Activated CD8-positive, alpha-beta T cell treated with anti-CD3 and anti-CD28 coated beads for 36 hours (primary cell): ENCODE measurements around the gene TUBGCP3. TPM values are rescaled to one million over a fixed set of nuclear protein-coding genes. Genes with fewer than 3 reads are reported as not detected.

Experiments used
- ATAC-seq: fragments of 200-7000 bp; cut with Tn5 transposase; one replicate; pipeline ENCODE4 v1.10.0; 2021; ENCODE audit warnings: mild to moderate bottlenecking, moderate library complexity
- CTCF ChIA-PET: fragments of 350-600 bp; sonication (Branson Sonifier 250); formaldehyde crosslinking; loops from one replicate; lab custom pipeline; 2021; ENCODE audit warnings: antibody characterized with exemption; lab: Charles Lee
- POLR2A ChIA-PET: fragments of 350-600 bp; sonication (Branson Sonifier 250); formaldehyde crosslinking; loops from one replicate; lab custom pipeline; 2021; ENCODE audit warnings: antibody characterized with exemption; lab: Charles Lee
- DNase-seq: peaks from one replicate; pipeline ENCODE4 v3.0.0-alpha.2; 2020
- H3K27ac Mint-ChIP-seq: one replicate; pipeline ENCODE4 v1.8.0; 2021; ENCODE audit warnings: mild to moderate bottlenecking, mixed read lengths
- H3K27me3 Mint-ChIP-seq: one replicate; pipeline ENCODE4 v1.8.0; 2021; ENCODE audit warnings: mixed read lengths
- H3K36me3 Mint-ChIP-seq: one replicate; pipeline ENCODE4 v1.8.0; 2021; ENCODE audit warnings: low read depth, mixed read lengths
- H3K4me1 Mint-ChIP-seq: one replicate; pipeline ENCODE4 v1.8.0; 2021; ENCODE audit warnings: low read depth, mixed read lengths
- H3K4me3 Mint-ChIP-seq: one replicate; pipeline ENCODE4 v1.8.0; 2021; ENCODE audit warnings: mild to moderate bottlenecking, moderate library complexity, mixed read lengths
- H3K9me3 Mint-ChIP-seq: one replicate; pipeline ENCODE4 v1.8.0; 2021; ENCODE audit warnings: mixed read lengths
- intact Hi-C: fragments of 100-400 bp; cut with micrococcal nuclease; formaldehyde crosslinking; loops from one replicate; pipeline ENCODE4 v1.10.0; 2022
- total RNA-seq, 2 experiments: library from RNA; stranded (reverse); gene quantifications; one replicate each; pipeline ENCODE4 v1.2.3, GENCODE V29; 2021
- TF ChIP-seq, protein P1 (sequence below): fragments of 200-600 bp; IDR thresholded peaks from one replicate; pipeline ENCODE4 v1.8.0; 2022; ENCODE audit warnings: antibody characterized with exemption, mild to moderate bottlenecking

Gene TUBGCP3
- total RNA-seq, 2 experiments from 2014 or later = 51.6 to 57.1 TPM

DNA sequence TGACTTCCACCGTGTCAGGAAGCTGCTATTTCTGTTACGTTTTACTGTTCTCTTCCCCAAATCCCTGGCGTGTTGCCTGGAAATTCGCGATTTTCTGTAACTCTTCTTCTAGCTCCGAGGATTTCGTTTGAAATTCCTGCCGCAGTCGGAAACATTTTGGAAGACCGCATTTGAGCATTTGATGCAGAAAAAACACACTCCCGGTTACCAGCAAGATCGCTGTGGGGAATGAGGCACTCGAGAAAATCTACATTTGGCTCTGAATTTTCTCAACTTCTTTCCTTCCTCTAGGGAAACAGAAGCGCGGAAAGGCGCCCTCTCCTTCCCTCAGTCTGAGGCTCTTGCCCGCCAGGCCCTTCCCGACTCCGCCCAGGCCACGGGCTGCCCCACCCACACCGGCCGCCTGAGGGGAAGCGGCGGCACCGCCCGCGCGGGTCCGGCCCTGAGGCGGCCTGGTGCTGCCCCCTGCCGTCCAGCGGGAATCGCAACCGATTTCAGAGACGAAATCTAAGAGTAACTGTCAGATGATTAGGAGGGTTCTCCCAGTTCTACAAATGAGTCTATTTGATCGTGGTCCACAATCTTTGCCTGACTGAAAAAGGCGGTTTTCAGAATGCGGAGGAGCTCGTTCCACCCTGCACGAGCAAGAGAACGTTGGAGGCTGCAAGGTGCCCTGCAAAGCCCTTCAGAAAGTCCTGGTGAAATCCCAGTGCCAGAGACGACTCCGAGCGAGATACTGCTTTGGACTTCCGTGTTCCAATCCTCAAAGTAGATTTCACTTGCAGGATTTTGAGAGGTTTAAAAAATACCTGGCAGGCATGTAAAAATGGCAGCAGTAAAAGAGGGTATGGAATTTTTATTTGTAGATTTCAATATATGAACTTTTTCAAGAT is 18.4 kb upstream of the TUBGCP3 start:
- CTCF ChIA-PET = interaction anchor here (0.6 to 7.3 kb wide), 38 partner anchors 8 to 400 kb away, joined by 3 to 55 read pairs (median 4); partner anchors contain the start of gene TUBGCP3
- DNase-seq (peak; percentile 90), ATAC-seq (peak; percentile 100)
- intact Hi-C loops = no loop called here
- Mint-ChIP-seq H3K36me3 (no peaks in the 10 kb centered on the region), H3K9me3 (no peaks in the 10 kb centered on the region), H3K4me3 (peak overlapping the region; percentile 75), H3K27ac (peak overlapping the region; percentile 22), H3K27me3 (peaks cover 10% of the 10 kb centered on the region), H3K4me1 (peaks cover 6% of the 10 kb centered on the region)
- TF ChIP-seq, protein P1, sequence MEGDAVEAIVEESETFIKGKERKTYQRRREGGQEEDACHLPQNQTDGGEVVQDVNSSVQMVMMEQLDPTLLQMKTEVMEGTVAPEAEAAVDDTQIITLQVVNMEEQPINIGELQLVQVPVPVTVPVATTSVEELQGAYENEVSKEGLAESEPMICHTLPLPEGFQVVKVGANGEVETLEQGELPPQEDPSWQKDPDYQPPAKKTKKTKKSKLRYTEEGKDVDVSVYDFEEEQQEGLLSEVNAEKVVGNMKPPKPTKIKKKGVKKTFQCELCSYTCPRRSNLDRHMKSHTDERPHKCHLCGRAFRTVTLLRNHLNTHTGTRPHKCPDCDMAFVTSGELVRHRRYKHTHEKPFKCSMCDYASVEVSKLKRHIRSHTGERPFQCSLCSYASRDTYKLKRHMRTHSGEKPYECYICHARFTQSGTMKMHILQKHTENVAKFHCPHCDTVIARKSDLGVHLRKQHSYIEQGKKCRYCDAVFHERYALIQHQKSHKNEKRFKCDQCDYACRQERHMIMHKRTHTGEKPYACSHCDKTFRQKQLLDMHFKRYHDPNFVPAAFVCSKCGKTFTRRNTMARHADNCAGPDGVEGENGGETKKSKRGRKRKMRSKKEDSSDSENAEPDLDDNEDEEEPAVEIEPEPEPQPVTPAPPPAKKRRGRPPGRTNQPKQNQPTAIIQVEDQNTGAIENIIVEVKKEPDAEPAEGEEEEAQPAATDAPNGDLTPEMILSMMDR = peak; percentile 97
- POLR2A ChIA-PET = interaction anchor here (1.3 kb wide), 1 partner anchor 49 kb away, joined by 3 read pairs; no protein-coding TSS in a partner anchor

DNA sequence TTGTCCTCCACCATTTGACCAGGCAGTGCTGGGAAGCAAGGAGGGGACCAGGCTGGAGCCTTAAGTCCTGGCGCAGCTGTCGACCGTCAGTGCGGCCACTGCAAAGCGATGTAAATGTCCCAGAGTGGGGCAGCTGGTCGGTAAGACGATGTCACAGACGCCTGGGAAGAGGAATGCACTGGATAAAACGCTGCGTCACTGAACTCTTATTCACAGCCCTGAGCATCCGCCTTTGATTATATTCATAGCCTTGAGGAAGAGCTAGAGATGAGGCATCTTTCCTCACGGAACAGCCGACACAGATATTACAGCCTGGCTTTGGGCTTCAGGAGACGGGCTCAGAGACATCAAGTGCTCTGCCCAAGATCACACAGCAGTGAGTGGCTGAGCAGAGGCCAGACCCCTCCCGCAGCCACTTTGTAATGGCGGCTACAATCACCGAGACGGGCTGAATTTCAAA is 17.6 kb upstream of the TUBGCP3 start:
- DNase-seq (no peak), ATAC-seq (no peak)
- H3K27me3 Mint-ChIP-seq = peaks cover 10% of the 10 kb centered on the region
- ChIA-PET POLR2A (no interaction called here), CTCF (interaction anchor here (0.7 to 7.3 kb wide), 31 partner anchors 9 to 399 kb away, joined by 3 to 55 read pairs (median 4); partner anchors contain the start of gene TUBGCP3)
- H3K27ac Mint-ChIP-seq = no peak overlapping the region
- intact Hi-C loops = no loop called here
- peaks cover 6% of the 10 kb centered on the region for H3K4me1 Mint-ChIP-seq
- no peaks in the 10 kb centered on the region for H3K36me3 Mint-ChIP-seq
- peak overlapping the region; percentile 75 for H3K4me3 Mint-ChIP-seq
- H3K9me3 Mint-ChIP-seq = no peaks in the 10 kb centered on the region
- TF ChIP-seq, protein P1 = no peak

- H3K4me3 Mint-ChIP-seq = no peak overlapping the region
- peaks cover 10% of the 10 kb centered on the region for H3K27me3 Mint-ChIP-seq
- TF ChIP-seq, protein P1 = no peak
- ChIA-PET POLR2A (interaction anchor here (0.9 kb wide), 1 partner anchor 48 kb away, joined by 3 read pairs; no protein-coding TSS in a partner anchor), CTCF (interaction anchor here (7.3 kb wide), 1 partner anchor 14 kb away, joined by 55 read pairs; the partner anchor contains the start of gene TUBGCP3)
- H3K36me3 Mint-ChIP-seq = no peaks in the 10 kb centered on the region
- peaks cover 6% of the 10 kb centered on the region for H3K4me1 Mint-ChIP-seq
- ATAC-seq (no peak), DNase-seq (no peak)
- H3K9me3 Mint-ChIP-seq = no peaks in the 10 kb centered on the region
- intact Hi-C loops = no loop called here
- H3K27ac Mint-ChIP-seq = no peak overlapping the region
Observed at GRCh38 chr13:112603641-112604225, 15.8 kb upstream of the TUBGCP3 start.

DNA sequence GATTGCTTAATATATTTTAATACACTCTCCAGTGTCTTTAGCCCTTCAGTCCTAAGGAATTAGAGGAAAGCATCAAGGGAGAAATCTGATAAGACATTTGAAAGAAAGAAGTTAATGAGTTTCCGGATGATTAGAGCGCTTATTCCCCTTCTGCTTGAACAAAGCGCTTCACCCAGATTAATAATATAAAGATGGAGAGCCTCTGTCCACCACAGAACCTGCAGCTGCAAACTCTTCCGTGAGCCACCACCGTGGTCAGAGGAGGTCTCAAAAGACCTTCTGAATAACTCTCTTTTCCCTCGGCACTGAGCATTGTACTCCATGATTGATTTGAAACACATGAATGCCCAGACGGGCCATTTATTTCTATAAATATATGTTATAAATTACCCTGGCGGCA is 14.2 kb upstream of the TUBGCP3 start:
- no peak for DNase-seq
- H3K9me3 Mint-ChIP-seq = no peaks in the 10 kb centered on the region
- peaks cover 2% of the 10 kb centered on the region for H3K27me3 Mint-ChIP-seq
- H3K4me3 Mint-ChIP-seq = no peak overlapping the region
- peaks cover 6% of the 10 kb centered on the region for H3K4me1 Mint-ChIP-seq
- no peak overlapping the region for H3K27ac Mint-ChIP-seq
- intact Hi-C loops = no loop called here
- ChIA-PET CTCF (interaction anchor here (7.3 kb wide), 1 partner anchor 13 kb away, joined by 55 read pairs; the partner anchor contains the start of gene TUBGCP3), POLR2A (no interaction called here)
- TF ChIP-seq, protein P1 = no peak
- no peaks in the 10 kb centered on the region for H3K36me3 Mint-ChIP-seq
- no peak for ATAC-seq
